DMS153 (cell line): ENCODE data around the gene ZNF507.
"Not testable (repeated sequence)": the region's sequence is repeated elsewhere in the genome, so short reads cannot be mapped to it uniquely, and the experiment has no call there.

Experiments used
- DNase-seq: peaks from one replicate; lab custom pipeline; 2025; lab: John Stamatoyannopoulos, UW

The ZNF507 gene

DNA sequence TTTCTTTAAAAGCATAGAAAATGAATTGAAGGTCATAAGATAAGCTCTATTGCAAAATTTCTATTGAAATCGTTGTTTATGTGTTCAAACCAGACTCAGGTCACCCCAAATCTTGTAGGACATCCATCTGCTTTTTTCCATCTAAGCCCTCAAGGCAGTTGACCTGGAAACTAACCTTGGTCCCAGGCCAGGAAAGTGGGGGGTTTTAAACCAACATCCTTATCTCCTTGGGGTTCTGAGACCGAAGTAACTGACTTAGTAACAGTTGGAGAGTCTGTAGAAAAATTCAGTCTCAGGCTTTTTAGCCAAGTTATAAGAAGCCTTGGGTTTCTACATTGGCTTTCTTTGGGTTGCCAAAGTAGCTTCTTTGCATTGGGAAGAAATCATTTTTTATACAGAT, 23.4 kb downstream of the ZNF507 start:
- no peak for DNase-seq

DNA sequence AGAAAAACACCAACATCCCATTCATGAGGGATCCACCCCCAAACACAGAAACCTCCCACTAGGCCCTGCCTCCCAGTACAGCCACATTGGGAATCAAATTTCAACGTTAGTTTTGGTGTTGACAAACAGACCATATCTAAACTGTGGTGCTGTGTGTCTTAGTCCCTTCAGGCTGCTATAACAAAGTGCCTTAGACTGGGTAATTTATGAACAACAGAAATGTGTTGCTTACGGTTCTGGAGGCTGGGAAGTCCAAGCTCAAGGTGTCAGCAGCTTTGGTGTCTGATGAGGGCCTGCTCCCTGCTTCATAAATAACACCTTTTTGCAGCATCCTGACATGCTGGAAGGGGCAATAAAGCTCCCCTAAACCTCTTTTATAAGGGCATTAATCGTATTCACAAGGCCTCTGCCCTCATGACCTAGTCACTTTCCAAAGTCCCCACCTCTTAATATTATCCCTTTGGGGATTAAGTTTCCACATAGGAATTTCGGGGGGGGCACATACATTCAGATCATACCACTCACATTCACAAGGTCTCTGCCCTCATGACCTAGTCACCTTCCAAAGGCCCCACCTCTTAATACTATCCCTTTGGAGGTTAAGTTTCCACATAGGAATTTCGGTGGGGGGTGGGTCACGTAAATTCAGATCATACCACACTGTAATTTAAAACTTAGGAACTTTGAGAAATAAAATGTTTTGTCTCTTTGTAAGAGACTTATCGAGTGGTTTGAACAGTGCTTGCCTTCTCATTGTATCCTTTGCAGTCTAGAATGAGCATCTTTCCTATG, 27.5 kb downstream of the ZNF507 start:
- no peak for DNase-seq

DNA sequence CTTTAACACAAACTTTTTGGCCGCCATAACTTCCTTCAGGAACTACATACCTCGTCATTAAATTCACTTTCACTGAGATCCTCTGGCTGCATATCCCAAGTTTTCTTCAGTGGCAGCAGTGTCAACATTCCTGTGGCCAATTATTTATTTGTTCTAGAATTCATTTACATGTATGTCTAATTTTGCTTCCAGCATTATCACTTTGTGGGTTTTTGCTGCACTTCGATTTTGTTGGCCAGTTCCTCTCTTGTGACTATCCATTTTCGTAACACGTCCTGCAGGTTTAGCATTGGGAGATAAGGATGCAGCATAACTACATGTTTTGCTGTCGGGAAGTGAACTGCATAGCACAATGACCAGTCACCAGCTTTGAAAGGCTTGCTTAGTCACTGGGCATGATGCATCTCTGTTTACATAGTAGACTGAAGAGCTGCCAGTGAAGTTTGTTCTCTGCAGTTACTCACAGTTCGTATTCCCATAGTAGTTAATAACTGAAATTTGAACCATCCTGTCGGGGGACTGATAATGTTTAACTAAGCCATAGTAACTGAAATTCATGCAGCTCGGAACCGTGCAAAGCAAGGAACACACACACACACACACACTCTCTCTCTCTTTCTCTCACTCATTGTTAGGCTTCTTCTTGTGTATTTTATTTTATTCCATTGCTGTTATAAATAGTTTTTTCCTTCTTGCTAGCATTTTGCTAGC, 28.3 kb downstream of the ZNF507 start:
- DNase-seq, result peak; percentile 93

DNA sequence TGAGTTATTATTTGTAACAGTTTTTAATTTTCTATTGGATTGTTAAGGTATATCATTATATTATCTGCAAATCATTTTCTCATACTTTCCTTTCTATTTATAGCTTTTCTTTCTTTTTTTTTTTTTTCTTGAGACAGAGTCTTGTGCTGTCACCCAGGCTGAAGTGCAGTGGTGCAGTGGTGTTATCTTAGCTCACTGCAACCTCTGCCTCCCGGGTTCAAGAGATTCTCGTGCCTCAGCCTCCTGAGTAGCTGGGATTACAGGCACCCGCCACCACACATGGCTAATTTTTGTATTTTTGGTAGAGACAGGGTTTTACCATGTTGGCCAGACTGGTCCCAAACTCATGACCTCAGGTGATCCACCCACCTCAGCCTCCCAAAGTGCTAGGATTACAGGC, 29.0 kb downstream of the ZNF507 start:
- DNase-seq, result not testable (repeated sequence)

DNA sequence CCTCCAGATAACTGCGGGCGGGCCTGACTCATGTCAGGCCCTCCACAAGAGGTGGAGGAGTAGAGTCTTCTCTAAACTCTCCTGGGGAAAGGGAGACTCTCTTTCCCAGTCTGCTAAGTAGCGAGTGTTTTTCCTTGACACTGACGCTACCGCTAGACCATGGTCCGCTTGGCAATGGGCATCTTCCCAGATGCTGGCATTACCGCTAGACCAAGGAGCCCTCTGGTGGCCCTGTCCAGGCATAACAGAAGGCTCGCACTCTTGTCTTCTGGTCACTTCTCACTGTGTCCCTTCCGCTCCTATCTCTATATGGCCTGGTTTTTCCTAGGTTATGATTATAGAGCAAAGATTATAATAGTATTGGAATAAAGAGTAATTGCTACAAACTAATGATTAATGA, 31.7 kb downstream of the ZNF507 start:
- DNase-seq, result not testable (repeated sequence)

DNA sequence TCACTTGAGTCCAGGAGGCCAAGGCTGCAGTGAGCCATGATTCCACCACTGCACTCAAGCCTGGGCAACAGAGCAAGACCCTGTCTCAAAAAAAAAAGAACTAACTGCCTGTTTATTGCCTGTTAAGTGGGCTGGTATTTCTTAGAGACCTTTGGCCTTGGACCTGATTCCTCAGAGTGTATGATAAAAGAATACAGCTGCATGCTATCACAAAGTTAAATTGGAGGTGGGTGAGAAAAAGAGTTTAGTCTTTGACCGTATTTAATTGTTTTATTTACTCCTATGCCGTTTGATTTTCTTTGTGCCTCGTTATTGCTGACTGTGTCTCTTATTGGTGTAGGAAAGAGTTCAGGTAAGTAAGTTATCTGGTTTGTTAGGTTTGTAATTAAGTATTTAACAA, 34.9 kb downstream of the ZNF507 start:
- DNase-seq, result no peak

DNA sequence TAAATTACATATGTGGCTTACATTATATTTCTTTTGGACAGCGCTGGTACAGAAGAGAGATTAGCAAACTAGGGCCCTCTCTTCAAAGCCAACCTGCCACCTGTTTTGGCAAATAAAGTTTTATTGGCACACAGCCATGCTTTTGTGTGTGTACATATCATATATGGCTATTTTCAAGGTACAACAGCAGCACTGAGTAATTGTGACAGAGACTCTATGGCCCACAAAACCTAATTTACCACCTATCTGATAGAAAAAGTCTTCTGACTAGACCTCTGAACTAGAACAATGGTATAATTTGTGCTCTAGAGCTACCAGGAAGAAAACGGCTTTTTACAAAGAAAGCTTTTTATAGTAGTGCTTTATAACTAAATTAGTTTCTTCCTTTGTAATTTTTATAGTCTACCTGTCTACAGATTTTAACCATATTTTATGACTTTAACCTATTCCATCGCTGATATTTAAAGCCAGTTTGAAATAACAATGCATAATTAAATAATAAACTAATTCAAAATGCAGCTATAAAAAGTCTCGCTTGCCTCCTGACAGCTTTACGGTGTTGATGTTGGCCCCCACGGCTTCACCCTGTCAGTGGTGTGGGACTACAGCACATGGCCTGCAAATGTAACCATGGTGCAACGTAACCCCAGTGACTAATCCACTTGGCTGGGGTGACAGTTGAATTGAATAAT, 42.4 kb downstream of the ZNF507 start:
- peak; percentile 21 for DNase-seq

DNA sequence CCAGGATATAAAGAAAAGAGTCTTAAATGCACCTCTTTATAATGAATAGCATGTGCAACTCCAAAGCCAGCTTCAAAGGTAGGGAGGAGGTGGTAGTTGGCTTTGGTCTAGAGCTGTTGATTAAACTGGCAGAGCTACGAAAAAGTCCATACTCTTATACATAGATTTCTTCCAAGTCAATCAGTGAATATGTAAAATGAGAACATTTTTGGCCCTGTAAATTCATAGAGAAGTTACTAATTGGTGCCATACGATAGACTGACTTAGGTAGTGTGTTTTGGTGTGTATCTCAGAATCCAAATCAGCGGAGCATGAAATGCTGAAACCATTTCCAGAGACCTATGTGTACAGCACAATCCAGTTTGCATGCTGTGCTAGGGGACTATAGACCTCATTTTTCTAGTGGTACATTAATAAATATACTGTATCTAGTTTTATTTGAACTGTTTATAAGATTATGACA, 43.0 kb downstream of the ZNF507 start:
- DNase-seq, result no peak

DNA sequence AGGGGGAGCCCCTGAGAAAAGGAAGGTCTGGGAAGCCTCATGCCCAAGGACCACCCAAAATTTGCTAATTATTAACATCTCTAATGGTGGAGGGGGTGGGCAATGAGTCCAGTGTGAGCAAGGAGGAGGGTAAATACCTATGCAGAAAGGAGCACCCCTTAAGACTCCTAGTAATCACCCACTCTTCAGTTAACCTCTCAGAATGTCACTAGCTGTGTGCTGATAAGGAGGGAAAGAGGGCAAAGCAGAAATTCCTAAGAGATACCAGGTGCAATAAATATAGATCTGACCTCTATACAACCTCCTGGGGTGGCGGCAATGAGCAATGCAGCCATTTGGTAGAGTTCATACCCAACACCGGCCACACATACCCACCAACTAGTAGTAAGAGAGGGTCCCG, 47.5 kb downstream of the ZNF507 start:
- no peak for DNase-seq

DNA sequence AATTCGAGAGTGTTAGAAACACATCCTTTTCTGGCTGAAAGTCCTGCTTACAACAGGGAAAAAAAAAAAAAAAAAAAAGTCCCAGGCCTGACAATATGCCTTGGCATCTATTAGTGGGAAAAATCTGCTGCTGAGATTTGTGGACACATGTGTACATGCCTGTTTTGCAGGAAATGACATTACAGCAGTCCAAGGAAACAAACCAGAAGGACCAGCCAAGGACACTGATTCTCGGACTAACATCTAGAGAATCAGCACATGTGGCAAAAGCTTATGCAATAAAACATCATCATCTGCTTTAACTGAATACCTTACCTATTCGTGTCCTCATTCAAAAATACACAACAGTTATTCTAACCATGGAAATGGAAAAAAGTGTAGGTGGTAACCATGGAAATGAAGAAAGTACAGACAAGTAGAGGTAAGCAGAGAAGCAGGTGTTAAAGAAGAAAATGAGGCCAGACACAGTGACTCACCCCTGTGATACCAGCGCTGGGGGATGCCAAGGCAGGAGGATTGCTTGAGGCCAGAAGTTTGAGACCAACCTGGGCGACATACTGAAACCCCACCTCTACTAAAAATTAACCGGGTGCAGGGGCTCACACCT, 50.7 kb downstream of the ZNF507 start:
- DNase-seq, result no peak

DNA sequence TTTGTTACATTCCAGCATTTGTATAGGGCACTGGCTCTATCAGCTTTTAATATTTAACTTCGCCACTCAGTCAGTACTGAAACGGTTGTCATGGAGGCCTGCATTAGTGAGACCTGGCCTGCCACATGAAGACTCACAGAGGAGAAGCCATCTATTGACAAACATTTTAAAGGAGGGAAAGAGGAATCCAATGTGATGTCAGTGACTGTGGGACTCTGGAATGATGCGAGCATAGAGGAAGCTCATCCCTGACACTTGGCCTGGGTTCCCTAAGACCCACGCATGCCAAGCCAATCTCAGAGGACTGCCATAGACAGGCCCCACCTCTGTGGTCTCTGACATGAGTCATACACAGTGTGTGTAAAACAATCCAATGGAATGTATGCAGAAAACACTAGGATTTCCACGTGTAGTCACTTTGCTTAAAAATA, 52.3 kb downstream of the ZNF507 start:
- DNase-seq, result no peak

DNA sequence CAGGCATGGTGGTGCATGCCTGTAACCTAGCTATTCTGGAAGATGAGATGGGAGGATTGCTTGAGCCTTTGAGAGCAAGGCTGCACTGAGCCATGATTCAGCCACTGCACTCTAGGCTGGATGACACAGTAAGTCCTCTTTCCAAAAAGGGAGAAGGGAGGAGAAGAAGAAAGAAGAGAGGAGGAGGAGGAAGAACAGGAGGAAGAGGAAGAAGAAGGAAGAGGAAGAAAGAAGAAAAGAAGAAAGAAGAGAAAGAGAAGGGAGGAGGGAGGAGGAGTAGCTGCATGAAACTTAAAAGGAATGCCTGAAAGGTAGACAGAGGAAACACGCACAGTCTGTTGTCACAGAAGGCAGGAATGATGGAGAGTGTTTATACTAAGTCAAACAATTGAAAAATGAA, 56.6 kb downstream of the ZNF507 start:
- no peak for DNase-seq

DNA sequence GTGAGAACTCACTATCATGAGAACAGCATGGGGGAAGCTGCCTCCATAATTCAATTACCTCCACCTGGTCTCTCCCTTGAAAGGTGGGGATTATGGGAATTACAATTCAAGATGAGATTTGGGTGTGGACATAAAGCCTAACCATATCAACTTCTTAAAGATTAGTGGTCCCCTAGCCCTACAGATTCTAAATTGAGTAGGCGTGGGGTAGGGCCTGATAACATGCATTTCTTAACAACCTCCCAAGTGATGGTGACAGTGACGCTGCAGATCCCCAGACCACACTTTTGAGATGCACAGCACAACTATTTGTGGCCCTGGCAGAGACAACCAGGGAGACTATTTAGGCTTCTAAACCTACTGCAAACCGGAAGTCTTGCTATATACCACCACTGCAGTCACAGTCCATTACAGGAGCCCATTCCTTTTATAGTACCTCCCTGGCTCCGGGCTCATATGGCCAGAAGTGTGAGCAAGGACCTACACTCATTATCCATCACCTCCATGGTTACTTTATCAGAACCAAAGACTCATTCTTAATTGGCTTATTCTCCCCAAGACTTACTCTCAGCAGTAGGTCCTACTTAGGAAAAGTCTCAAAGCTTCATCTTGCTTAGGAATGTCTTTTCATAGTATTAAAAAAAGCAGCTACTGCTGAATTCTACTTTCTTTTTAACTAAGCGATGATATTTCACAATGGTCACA, 58.0 kb downstream of the ZNF507 start:
- DNase-seq, result no peak

DNA sequence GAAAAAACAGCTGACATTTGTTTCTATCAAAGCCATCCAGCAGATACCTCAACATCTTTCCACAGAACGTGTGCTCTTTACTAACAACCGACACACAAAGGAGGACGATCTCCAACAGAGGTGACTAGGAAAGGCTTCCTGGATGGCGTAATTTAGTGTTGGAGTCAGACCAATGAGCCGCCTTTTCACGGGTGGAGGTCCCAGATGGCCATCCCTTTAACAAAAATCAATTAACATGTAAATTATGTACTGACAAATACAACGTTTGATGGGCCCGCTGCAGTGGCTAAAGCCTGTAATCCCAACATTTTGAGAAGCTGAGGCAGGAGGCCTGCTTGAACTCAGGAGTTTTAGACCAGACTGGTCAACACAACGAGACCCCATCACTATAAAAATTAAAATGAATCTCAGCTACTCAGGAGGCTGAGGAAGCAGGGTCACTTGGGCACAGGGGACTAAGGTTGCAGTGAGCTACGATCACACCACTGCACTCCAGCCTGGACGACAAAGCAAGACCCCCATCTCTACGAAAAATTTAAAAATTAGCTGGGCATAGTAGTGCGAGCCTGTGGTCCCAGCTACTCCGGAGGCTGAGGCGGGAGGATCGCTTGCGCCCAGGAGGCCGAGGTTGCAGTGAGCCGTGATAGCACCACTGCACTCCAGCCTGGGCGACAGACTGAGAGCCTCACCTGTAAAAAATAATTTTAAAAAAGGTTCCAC, 59.0 kb downstream of the ZNF507 start:
- DNase-seq, result no peak

DNA sequence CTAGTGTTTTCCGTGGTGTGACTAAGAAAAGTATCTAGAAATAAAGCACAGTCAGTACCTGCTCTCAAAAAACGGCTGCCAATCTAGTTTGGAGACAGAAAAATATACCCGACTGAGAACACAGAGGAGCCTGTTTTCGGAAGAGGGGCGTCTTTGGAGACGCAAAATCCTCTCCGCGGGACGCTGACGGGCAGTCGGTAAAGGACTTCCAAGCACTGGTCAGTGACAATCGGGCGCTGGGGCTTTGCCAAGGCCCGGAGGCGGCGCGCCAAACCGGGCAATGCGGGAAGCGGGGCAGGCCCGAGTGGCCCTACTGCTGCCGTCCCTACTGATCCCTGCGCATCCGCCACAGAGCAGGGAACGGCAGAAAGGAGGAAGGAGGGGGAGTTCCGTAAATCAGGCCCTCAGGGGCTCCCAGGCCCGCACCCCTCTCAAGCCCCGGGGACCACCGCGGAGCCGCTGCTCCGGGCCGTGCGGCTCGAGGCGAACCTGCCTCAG, 59.6 kb downstream of the ZNF507 start:
- DNase-seq, result no peak

DNA sequence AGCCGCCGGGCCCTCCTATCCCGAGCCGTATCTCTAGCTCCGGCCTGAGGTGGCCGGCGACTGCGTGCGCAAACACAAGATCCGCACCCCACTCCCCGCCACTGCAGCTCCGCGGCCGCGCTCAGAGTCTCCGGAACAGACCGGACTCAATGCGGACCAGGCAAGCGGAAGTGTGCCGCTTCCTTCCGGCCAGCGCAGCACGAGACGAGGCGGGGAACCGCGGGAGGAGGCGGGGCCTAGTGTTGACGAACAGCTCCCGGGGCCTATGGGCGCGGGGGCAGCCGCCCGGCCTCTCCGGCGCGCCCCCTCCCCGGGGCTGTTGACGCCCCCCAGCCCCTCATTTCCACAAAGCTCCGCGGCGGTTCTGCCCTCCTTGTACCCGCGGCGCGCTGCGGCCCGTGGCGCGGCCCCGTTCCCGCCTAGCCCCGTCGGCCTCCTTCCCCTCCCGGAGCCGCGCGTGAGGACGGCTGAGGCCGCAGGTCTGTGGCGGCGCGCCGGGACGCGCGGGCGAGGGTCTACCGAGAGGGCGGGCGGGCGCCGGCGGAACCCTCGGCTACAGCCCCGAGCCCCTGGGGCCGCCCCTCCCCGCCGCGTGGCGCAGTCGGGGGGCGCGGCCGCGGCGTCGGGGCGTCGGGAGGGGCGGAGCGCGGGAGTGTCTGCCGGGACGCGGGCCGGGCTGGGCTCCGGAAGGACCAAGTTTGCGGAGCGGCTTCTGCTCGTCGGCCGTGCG, 60.2 kb downstream of the ZNF507 start, which contains the start of gene DPY19L3:
Gene DPY19L3, plus strand, starts transcription at position 340 of the 730 bp plus-strand sequence. CDS start 2,484 bp downstream, outside the sequence.
- peak; percentile 82 for DNase-seq

DNA sequence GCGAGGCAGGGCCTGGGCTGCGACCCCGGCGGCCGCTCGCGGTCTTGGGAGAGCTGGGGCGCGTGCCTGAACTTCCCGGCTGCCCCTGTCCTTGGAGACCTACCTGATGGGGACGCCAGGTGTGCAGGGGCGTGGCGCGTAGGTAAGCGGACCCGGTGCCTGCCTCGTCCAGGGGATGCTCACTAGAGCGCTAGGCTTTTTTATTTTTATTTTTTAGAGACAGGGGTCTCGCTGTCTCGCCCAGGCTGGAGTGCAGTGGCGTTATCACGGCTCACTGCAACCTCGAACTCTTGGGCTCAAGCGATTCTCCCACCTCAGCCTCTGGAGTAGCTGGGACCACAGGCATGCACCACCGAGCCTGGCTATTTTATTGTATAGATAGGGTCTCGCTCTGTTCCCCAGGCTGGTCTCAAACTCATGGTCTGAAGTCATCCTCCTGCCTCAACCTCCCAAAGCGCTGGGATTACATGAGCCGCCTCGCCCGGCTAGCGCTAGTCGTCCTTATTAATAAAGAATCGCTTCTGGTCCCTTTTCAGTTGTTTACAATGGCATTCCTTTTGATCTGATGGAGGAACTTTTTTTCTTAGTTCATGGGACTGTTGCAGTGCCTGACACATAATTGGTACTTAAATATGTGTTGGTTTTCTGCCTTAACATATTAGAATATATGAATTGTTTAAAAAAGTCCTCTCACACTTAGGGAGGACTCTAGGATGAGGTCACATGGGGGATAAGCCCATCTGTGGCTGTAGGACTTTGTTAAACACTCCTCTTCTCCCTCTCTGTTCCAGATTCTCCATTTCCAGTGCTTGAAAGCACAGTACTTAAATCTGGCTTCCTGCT, 61.0 kb downstream of the ZNF507 start:
- no peak for DNase-seq

DNA sequence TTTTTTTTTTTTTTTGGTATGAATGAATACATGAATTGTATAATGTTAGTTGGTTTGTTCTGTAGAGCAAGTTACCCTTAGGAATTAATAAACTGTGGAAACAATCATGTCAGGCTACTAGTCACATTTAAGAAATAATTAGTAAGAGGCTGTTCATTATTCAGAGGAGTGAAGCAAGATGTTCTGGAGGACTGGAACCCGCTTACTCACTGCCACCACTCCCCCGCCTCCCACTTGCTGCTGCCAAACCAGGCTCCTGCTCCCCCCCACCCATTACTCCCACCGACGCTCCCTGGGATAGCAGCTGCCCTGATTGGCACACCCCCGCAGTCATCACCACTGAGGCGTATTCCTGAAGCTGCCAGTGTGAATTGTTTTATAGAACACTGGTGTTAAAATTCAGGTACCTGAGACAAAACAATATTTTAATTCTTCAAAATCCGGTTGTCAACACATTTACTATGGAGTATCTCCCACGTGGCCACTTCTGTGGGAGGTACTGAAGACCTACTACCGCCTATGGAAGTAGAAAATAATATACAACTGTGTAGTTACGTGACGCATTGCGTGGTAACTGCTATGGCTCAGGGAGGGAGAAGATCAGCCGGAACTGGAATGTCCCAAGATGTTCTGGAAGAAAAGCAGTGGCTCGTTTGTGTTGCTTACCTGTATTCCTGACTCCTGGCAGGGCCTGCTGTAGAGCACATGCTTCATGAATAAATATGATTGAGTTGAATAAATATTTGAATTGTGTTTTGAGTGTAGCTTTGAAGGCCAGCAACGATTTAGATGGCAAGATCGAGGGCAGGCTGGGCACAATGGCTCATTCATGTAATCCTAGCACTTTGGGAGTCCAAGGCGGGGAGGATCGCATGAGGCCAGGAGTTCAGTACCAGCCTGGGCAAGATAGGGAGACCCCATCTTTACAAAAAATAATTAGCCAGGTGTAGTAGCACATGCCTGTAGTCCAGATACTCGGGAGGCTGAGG, 61.9 kb downstream of the ZNF507 start:
- peak; percentile 1 for DNase-seq
